Measurements from ENCODE around the gene OXER1. TPM values are rescaled to one million over a fixed set of nuclear protein-coding genes. Genes with fewer than 3 reads are reported as not detected.
"Not testable (repeated sequence)": the region's sequence is repeated elsewhere in the genome, so short reads cannot be mapped to it uniquely, and the experiment has no call there.

Gene OXER1
- total RNA-seq, 2 donors from 2014 or later: 0.30 to 1.9 TPM

GRCh38 chr2:42744545-42745082 is 19.3 kb downstream of the OXER1 start:
- DNase-seq (no peak), ATAC-seq (replicated peaks in 1 of 2) (no peak)
- Mint-ChIP-seq H3K4me3 (no peak overlapping the region), H3K9me3 (no peaks in the 10 kb centered on the region), H3K4me1 (ENCODE audit: low read depth) (peaks cover 10% of the 10 kb centered on the region), H3K27ac (no peak overlapping the region), H3K36me3 (ENCODE audit: insufficient read depth in 2 of 2) (peaks cover 4 to 7% of the 10 kb centered on the region in 2 donors), H3K27me3 (ENCODE audit: low read depth) (no peaks in the 10 kb centered on the region)

DNA sequence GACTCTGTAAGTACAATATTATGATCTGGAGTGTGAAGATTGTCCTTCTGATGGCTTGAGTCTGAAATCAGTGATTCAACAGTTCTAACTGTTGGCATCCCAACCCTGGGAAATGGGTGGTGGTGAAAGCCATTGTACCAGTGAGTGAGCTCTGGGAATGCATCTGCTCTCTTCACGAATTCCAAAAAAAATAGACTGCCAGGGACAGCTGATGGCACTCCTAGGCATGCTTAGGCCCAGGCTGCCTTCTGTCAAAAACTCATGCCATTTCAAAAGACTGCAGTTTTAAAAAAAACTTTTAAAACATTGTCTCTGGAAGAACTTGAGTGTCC is 20.3 kb downstream of the OXER1 start:
- no peaks in the 10 kb centered on the region for H3K27me3 Mint-ChIP-seq (ENCODE audit: low read depth)
- ATAC-seq (replicated peaks in 1 of 2): no peak
- H3K27ac Mint-ChIP-seq: no peak overlapping the region

GRCh38 chr2:42742740-42743658 is 20.9 kb downstream of the OXER1 start:
- no peaks in the 10 kb centered on the region for H3K27me3 Mint-ChIP-seq (ENCODE audit: low read depth)
- no peak overlapping the region for H3K27ac Mint-ChIP-seq
- peaks cover 10% of the 10 kb centered on the region for H3K4me1 Mint-ChIP-seq (ENCODE audit: low read depth)
- H3K36me3 Mint-ChIP-seq (ENCODE audit: insufficient read depth in 2 of 2): peaks cover 6 to 12% of the 10 kb centered on the region in 2 donors
- no peak for DNase-seq
- ATAC-seq (replicated peaks in 1 of 2): no peak
- H3K4me3 Mint-ChIP-seq: no peak overlapping the region
- no peaks in the 10 kb centered on the region for H3K9me3 Mint-ChIP-seq

More for the DNA sequence above, 20.3 kb downstream of the OXER1 start:
- Mint-ChIP-seq H3K36me3 (ENCODE audit: insufficient read depth in 2 of 2) (peaks cover 6 to 12% of the 10 kb centered on the region in 2 donors), H3K9me3 (no peaks in the 10 kb centered on the region), H3K4me1 (ENCODE audit: low read depth) (peaks cover 10% of the 10 kb centered on the region), H3K4me3 (no peak overlapping the region)
- DNase-seq: no peak

- peaks cover 0 to under 1% of the 10 kb centered on the region in 2 donors for H3K9me3 Mint-ChIP-seq
These were observed 22.8 kb downstream of the OXER1 start for GRCh38 chr2:42741140-42741539.

GRCh38 chr2:42736598-42737322 is 27.2 kb downstream of the OXER1 start:
- ATAC-seq (replicated peaks in 1 of 2): no peak
- peaks cover 10% of the 10 kb centered on the region for H3K4me1 Mint-ChIP-seq (ENCODE audit: low read depth)
- no peak for DNase-seq
- peaks cover 11 to 13% of the 10 kb centered on the region in 2 donors for H3K9me3 Mint-ChIP-seq
- no peak overlapping the region for H3K27ac Mint-ChIP-seq
- H3K4me3 Mint-ChIP-seq: no peak overlapping the region
- H3K27me3 Mint-ChIP-seq (ENCODE audit: low read depth): no peaks in the 10 kb centered on the region
- H3K36me3 Mint-ChIP-seq (ENCODE audit: insufficient read depth in 2 of 2): peaks cover 22 to 41% of the 10 kb centered on the region in 2 donors

More at GRCh38 chr2:42741140-42741539, 22.8 kb downstream of the OXER1 start:
- H3K4me1 Mint-ChIP-seq (ENCODE audit: low read depth): peaks cover 10% of the 10 kb centered on the region
- H3K4me3 Mint-ChIP-seq: no peak overlapping the region
- H3K36me3 Mint-ChIP-seq (ENCODE audit: insufficient read depth in 2 of 2): peaks cover 7 to 16% of the 10 kb centered on the region in 2 donors
- DNase-seq (no peak), ATAC-seq (replicated peaks in 1 of 2) (no peak)
- no peaks in the 10 kb centered on the region for H3K27me3 Mint-ChIP-seq (ENCODE audit: low read depth)
- H3K27ac Mint-ChIP-seq: no peak overlapping the region

DNA sequence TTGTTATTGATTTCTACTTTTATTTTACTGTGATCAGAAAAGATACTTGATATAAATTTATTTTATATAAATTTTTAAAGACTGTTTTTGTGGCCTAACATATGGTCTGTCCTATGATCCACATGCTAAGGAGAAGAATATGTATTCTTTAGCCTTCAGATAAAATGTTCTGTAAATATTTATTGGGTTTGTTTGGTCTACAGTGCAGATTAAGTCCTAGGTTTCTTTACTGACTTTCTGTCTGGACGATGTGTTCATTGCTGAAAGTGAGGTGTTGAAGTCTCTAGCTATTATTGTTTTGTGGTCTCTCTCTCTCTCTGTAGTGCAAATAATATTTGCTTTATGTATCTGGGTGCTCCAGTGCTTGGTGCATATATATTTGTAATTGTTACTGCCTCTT is 30.1 kb downstream of the OXER1 start:
- DNase-seq (no peak), ATAC-seq (replicated peaks in 1 of 2) (no peak)
- H3K27me3 Mint-ChIP-seq (ENCODE audit: low read depth): no peaks in the 10 kb centered on the region
- H3K4me3 Mint-ChIP-seq: no peak overlapping the region
- no peaks in the 10 kb centered on the region for H3K4me1 Mint-ChIP-seq (ENCODE audit: low read depth)
- peaks cover 24 to 49% of the 10 kb centered on the region in 2 donors for H3K36me3 Mint-ChIP-seq (ENCODE audit: insufficient read depth in 2 of 2)
- peak overlapping the region; percentile 47 for H3K27ac Mint-ChIP-seq
- H3K9me3 Mint-ChIP-seq: peaks cover 11 to 18% of the 10 kb centered on the region in 2 donors

GRCh38 chr2:42731316-42731715 is 32.6 kb downstream of the OXER1 start:
- ATAC-seq (replicated peaks in 1 of 2); H3K27me3 Mint-ChIP-seq (ENCODE audit: low read depth); H3K27ac Mint-ChIP-seq; H3K4me1 Mint-ChIP-seq (ENCODE audit: low read depth); H3K4me3 Mint-ChIP-seq; DNase-seq: not testable (repeated sequence)
- H3K36me3 Mint-ChIP-seq (ENCODE audit: insufficient read depth in 2 of 2): peaks cover 24 to 47% of the 10 kb centered on the region in 2 donors
- H3K9me3 Mint-ChIP-seq: peaks cover 11 to 18% of the 10 kb centered on the region in 2 donors

GRCh38 chr2:42726680-42727079 is 37.3 kb downstream of the OXER1 start:
- Mint-ChIP-seq H3K9me3 (peaks cover 0 to 4% of the 10 kb centered on the region in 2 donors), H3K4me1 (ENCODE audit: low read depth) (peaks cover 30% of the 10 kb centered on the region), H3K27ac (no peak overlapping the region), H3K4me3 (no peak overlapping the region), H3K36me3 (ENCODE audit: insufficient read depth in 2 of 2) (peaks cover 8 to 22% of the 10 kb centered on the region in 2 donors), H3K27me3 (ENCODE audit: low read depth) (no peaks in the 10 kb centered on the region)
- ATAC-seq (replicated peaks in 1 of 2) (no peak), DNase-seq (no peak)

GRCh38 chr2:42725657-42726056 is 38.3 kb downstream of the OXER1 start:
- Mint-ChIP-seq H3K27ac (no peak overlapping the region), H3K27me3 (ENCODE audit: low read depth) (no peaks in the 10 kb centered on the region), H3K9me3 (peaks cover 0 to 3% of the 10 kb centered on the region in 2 donors), H3K4me1 (ENCODE audit: low read depth) (peaks cover 30% of the 10 kb centered on the region), H3K4me3 (no peak overlapping the region), H3K36me3 (ENCODE audit: insufficient read depth in 2 of 2) (peaks cover 5 to 19% of the 10 kb centered on the region in 2 donors)
- ATAC-seq (replicated peaks in 1 of 2) (no peak), DNase-seq (no peak)

- Mint-ChIP-seq H3K27me3 (ENCODE audit: low read depth) (no peaks in the 10 kb centered on the region), H3K36me3 (ENCODE audit: insufficient read depth in 2 of 2) (peaks cover 2 to 14% of the 10 kb centered on the region in 2 donors), H3K27ac (no peak overlapping the region), H3K4me1 (ENCODE audit: low read depth) (peaks cover 30% of the 10 kb centered on the region), H3K9me3 (peaks cover 0 to 2% of the 10 kb centered on the region in 2 donors), H3K4me3 (no peak overlapping the region)
- ATAC-seq (replicated peaks in 1 of 2): no peak
- DNase-seq: no peak
These were observed 39.0 kb downstream of the OXER1 start for GRCh38 chr2:42724886-42725285.

GRCh38 chr2:42723465-42723864 is 40.5 kb downstream of the OXER1 start:
- Mint-ChIP-seq H3K4me3 (no peak overlapping the region), H3K27me3 (ENCODE audit: low read depth) (no peaks in the 10 kb centered on the region), H3K9me3 (no peaks in the 10 kb centered on the region), H3K27ac (no peak overlapping the region), H3K36me3 (ENCODE audit: insufficient read depth in 2 of 2) (peaks cover 0 to 4% of the 10 kb centered on the region in 2 donors), H3K4me1 (ENCODE audit: low read depth) (peaks cover 30% of the 10 kb centered on the region)
- DNase-seq (no peak), ATAC-seq (replicated peaks in 1 of 2) (no peak)

DNA sequence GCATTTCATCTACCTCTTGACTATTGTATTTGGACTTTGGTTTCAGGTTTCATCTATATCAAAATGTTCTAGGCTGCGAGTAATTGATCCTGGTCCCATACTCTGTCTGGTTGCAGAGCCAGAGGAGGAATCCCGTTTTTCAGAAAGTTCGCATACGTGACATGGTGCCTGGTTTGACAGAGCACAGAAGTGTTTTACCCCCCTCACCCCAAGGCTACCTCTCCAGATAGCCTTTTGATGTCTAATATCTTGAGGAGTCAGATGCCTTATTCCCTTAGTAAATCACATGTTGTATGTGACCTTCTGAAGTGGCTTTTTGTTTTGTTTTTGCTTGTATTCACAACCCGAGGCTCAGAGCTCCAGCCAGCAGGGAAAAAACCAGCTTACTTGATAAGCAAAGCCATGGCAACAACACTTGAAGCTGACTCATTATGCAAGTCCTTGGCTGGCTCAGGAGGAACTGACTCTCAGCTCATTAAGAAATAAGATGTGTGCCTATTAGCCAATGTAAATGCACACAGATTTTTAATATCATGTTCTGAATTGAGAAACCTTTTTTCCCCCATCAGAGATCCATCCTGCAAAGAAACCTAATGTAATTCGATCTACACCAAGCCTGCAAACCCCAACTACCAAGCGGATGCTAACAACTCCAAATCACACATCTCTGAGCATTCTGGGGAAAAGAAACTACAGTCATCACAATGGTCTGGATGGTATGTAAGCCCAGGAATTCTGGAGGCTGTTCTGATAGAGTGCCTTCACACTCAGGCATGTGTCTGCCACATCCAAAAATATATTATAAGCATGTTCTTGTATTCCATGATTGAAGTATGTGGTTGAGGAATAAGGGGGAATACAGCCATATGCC is 41.4 kb downstream of the OXER1 start:
- H3K27ac Mint-ChIP-seq: no peak overlapping the region
- peaks cover 0 to 4% of the 10 kb centered on the region in 2 donors for H3K36me3 Mint-ChIP-seq (ENCODE audit: insufficient read depth in 2 of 2)
- no peaks in the 10 kb centered on the region for H3K27me3 Mint-ChIP-seq (ENCODE audit: low read depth)
- DNase-seq (peak; percentile 49 to 65), ATAC-seq (replicated peaks in 1 of 2) (peak; percentile 86 to 90)
- H3K4me3 Mint-ChIP-seq: peak overlapping the region; percentile 19 to 28
- H3K4me1 Mint-ChIP-seq (ENCODE audit: low read depth): peaks cover 30% of the 10 kb centered on the region
- H3K9me3 Mint-ChIP-seq: no peaks in the 10 kb centered on the region
